Activated CD4-positive, alpha-beta T cell treated with anti-CD3 and anti-CD28 coated beads, Interleukin-2, amount 50 U/mL, for 48 hours (primary cell): ENCODE measurements around the gene MRPS23.

Experiments
- DNase-seq, 2 experiments: peaks; one replicate each; pipeline ENCODE4 v3.0.0-alpha.2; 2020

MRPS23 gene

GRCh38 chr17:57834146-57834741 lies 15.6 kb downstream of the MRPS23 start:
- no peak for DNase-seq

GRCh38 chr17:57833179-57833939 lies 16.5 kb downstream of the MRPS23 start:
- peak; percentile 65 to 78 for DNase-seq

GRCh38 chr17:57832314-57833178 lies 17.3 kb downstream of the MRPS23 start:
- DNase-seq = no peak

- no peak for DNase-seq
Observed at GRCh38 chr17:57830880-57831279, 19.0 kb downstream of the MRPS23 start.

GRCh38 chr17:57823469-57824401 lies 26.1 kb downstream of the MRPS23 start:
- no peak for DNase-seq

- DNase-seq = no peak
Observed at GRCh38 chr17:57819867-57820266, 30.0 kb downstream of the MRPS23 start.

- DNase-seq = no peak
Observed at GRCh38 chr17:57819285-57819684, 30.6 kb downstream of the MRPS23 start.

- no peak for DNase-seq
Observed at GRCh38 chr17:57818066-57818465, 31.8 kb downstream of the MRPS23 start.

GRCh38 chr17:57817299-57817698 lies 32.5 kb downstream of the MRPS23 start:
- DNase-seq = no peak

- no peak for DNase-seq
Observed at GRCh38 chr17:57814421-57814820, 35.4 kb downstream of the MRPS23 start.

- no peak for DNase-seq
Observed at GRCh38 chr17:57811638-57812280, 38.1 kb downstream of the MRPS23 start.

- DNase-seq = no peak
Observed at GRCh38 chr17:57810721-57811637, 38.9 kb downstream of the MRPS23 start.

- DNase-seq = no peak
Observed at GRCh38 chr17:57809879-57810278, 40.0 kb downstream of the MRPS23 start.

- no peak for DNase-seq
Observed at GRCh38 chr17:57808882-57809281, 41.0 kb downstream of the MRPS23 start.

- DNase-seq = no peak
Observed at GRCh38 chr17:57806167-57806830, 43.5 kb downstream of the MRPS23 start.

GRCh38 chr17:57803021-57803420 lies 46.8 kb downstream of the MRPS23 start:
- no peak for DNase-seq

GRCh38 chr17:57801044-57801711 lies 48.7 kb downstream of the MRPS23 start:
- DNase-seq = no peak

- no peak for DNase-seq
Observed at GRCh38 chr17:57794841-57795240, 55.0 kb downstream of the MRPS23 start.

- DNase-seq = no peak
Observed at GRCh38 chr17:57788725-57789124, 61.1 kb downstream of the MRPS23 start.

- DNase-seq = no peak
Observed at GRCh38 chr17:57785022-57785421, 64.8 kb downstream of the MRPS23 start.
